DND-41 (cell line): ENCODE data around the gene C1GALT1C1.

Experiments used
- EZH2 ChIP-seq: IDR thresholded peaks from 3 replicates; pipeline ENCODE4 v1.6.1; 2012; ENCODE audit warnings: borderline replicate concordance, low read depth, mild to moderate bottlenecking, moderate library complexity, low read length, inconsistent platforms; ENCODE audit not compliant: severe bottlenecking
- TF ChIP-seq, protein P1 (sequence below): IDR thresholded peaks from 2 replicates; pipeline ENCODE4 v1.5.1; 2012; ENCODE audit warnings: borderline replicate concordance, low read length, moderate library complexity, mild to moderate bottlenecking; ENCODE audit not compliant: poor library complexity, severe bottlenecking; ENCODE audit errors: extremely low read depth

DNA sequence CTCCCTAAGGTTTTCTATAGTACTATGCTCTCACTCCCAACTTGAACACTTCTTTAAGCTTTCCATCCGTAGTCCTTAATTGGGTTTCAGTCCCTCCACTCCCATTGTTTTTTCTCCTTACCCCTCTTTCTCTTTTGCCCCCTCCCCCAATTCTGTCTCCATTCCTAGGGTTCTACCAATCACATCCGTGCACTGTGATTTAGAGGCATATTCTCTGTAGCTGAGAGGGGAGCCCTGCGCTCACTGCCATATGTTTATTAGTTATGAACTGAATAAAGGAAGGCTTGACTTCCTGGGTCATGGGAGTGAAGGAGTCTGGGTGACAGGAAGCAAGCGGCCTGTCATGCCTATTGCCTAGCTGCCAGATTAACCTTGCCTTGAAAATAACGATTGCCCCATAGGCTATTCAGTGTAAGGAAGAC is 25.5 kb downstream of the C1GALT1C1 start:
- TF ChIP-seq, protein P1, sequence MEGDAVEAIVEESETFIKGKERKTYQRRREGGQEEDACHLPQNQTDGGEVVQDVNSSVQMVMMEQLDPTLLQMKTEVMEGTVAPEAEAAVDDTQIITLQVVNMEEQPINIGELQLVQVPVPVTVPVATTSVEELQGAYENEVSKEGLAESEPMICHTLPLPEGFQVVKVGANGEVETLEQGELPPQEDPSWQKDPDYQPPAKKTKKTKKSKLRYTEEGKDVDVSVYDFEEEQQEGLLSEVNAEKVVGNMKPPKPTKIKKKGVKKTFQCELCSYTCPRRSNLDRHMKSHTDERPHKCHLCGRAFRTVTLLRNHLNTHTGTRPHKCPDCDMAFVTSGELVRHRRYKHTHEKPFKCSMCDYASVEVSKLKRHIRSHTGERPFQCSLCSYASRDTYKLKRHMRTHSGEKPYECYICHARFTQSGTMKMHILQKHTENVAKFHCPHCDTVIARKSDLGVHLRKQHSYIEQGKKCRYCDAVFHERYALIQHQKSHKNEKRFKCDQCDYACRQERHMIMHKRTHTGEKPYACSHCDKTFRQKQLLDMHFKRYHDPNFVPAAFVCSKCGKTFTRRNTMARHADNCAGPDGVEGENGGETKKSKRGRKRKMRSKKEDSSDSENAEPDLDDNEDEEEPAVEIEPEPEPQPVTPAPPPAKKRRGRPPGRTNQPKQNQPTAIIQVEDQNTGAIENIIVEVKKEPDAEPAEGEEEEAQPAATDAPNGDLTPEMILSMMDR, result no peak
- TF ChIP-seq EZH2, result no peak
